DMS53 treated with DMSO at 0.1 percent for 48 hours (cell line): Measurements from ENCODE around the gene MAP4K4.
"Not testable (repeated sequence)": the region's sequence is repeated elsewhere in the genome, so short reads cannot be mapped to it uniquely, and the experiment has no call there.

Source experiments
- DNase-seq: peaks from one replicate; lab custom pipeline; 2025; ENCODE audit not compliant: unreplicated experiment; lab: John Stamatoyannopoulos, UW

The MAP4K4 gene

DNA sequence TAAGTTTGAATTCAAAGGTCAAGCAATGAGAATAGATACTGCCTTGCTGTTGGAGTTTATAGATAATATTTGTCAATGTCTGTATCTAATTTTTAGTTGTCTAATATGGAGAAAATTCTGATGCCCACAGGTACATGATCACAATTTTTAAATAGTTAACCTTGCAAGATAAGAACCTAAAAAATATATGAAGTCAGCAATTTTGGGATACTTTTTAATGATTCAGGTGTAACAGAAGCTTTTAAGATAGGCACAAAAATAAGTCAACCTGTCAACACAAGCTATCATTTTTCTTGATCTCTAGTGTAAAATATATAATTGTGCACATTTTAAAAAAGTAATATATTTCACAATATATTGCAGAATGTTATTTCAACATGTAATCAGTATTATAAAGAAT, 201.8 kb downstream of the MAP4K4 start:
- DNase-seq, result no peak

DNA sequence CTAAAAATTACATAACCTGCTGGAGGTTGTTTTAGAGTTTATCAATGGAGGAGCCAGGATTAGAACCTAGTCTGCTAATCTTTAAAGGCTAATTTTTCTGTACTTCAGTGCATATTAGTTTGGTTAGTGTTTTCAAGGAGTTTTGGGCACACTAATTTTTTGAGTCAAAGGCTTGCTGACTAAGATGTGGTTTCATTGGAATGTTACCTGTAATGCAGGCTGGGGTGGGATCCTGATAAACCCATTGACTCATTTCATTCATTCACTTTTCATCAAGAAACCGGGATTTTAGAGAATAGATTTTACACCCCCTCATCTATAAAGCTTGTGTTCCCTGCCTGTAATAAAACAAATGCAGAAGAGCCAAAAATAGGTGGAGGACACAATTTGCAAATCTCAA, 202.4 kb downstream of the MAP4K4 start:
- DNase-seq, result no peak

DNA sequence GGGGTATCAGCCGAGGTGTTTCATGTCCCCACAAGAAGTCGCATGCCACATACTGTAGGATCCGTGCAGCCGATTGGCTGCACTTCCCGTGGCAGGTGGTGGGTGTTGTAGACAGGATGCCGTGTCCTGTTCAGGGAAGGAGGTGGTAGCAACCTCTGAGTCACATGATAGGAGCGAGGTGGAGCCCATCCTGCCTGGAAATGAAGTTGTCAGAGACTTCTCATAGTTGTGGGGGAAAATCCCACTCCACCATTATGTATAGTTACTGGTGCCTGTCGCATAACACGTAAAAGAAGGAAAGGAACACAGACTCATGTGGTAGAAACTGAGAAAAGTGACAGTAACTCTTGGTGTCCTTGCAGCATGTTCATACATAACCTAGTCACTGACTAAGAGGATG, 202.9 kb downstream of the MAP4K4 start:
- DNase-seq, result no peak

DNA sequence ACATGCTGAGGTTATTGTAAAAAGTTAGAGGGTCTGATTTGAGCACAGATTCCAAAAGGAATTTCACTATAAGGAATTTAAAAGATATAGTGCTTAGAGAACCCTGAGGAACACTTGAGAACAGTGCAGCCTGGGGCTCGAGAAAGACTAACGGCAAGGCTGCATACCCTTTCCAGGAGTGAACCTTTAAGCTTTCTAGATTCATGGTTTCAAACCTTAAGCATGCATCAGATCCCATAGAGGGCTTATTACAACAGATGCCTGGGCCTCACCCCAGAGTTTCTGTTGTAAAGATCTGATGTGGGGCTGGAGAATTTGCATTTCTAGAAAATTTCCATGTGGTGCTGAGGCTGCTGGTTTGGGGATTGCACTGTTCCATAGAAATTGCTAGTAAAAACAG, 203.7 kb downstream of the MAP4K4 start:
- DNase-seq, result no peak

DNA sequence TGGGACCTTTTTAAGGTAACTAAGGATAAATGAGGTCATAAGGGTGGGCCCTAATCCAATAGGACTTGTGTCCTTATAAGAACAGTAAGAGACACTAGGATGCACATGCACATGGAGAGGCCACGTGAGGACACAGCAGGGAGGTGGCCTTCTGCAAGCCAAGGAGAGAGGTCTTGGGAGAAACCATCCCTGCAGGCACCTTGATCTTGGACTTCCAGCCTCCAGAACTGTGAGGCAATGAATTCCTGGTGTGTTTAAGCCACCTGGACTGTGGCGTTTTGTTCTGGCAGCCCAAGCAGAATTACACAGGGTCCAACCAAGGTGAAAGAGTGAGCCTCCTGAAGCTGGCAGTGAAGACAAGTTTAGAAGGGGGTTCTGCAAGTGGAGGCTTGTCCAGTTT, 204.7 kb downstream of the MAP4K4 start:
- no peak for DNase-seq

DNA sequence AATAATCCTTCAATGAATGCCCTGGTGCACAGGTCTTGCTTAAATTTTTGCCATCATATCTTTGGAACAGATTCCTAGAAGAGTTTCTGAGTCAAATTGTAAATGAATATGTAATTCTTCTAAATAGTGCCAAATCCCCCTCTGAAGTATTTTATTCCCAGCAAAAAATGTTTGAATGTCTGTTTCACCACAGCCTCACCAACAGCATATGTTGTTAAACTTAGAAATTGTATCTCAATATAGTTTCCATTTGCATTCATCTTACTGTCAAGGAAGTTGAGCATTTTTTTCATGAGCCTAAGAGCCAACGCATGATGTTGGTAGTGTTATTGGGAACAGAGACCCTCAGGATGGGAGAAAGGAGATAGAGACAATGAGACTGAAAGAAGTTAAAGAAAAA, 207.4 kb downstream of the MAP4K4 start:
- DNase-seq, result no peak

DNA sequence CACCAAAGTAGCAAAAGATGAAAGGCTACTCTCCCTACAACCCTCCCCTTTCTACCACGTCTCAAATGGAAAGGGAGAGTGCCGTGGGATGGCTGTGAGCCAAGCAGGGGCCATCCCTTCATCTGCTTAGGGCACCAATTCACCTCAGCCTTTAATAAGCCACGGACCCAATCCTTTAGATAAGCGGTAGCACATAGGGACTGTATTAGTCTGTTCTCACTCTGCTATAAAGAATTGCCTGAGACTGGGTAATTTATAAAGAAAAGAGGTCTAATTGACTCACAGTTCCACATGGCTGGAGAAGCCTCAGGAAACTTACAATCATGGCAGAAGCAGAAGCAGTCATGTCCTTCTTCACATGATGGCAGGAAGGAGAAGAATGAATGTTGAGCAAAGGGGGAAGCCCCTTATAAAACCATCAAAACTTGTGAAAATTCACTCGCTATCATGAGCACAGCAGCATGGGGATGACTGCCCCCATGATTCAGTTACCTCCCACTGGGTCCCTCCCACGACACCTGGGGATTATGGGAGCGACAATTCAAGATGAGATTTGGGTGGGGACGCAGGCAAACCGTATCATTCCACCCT, 208.3 kb downstream of the MAP4K4 start:
- no peak for DNase-seq

DNA sequence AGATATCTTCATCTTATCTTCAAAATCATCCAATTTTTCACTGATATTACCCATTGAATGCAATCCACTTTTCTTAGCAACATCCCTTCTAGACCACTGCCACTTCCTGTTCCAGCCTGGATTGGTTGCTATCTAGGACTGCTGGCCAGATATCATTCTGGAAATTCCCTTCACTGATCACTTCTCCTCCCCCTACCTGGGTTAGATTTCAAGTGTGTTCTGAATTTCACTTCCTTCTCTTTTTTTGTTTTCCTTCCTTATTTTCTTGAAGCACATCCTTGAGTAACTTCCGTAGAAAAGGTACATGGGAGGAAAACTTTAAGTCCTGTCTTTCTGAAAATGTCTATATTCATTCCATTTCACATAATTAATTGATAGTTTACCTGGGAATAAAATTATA, 212.3 kb downstream of the MAP4K4 start:
- no peak for DNase-seq

DNA sequence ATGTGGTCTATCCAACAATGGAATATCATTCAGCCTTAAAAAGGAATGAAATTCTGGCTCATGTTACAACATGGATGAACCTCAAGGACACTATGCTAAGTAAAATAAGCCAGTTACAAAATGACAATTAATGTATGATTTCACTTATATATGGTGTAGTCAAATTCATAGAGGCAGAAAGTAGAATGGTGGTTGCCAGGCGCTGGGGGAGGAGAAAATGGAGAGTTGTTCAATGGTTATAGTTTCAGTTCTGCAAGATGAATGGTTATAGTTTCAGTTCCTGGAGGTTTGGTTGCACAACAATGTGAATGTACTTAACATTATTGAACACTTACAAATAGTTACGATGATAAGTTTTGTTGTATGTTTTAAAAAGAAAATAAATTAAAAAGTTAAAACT, 215.0 kb downstream of the MAP4K4 start:
- DNase-seq, result no peak

DNA sequence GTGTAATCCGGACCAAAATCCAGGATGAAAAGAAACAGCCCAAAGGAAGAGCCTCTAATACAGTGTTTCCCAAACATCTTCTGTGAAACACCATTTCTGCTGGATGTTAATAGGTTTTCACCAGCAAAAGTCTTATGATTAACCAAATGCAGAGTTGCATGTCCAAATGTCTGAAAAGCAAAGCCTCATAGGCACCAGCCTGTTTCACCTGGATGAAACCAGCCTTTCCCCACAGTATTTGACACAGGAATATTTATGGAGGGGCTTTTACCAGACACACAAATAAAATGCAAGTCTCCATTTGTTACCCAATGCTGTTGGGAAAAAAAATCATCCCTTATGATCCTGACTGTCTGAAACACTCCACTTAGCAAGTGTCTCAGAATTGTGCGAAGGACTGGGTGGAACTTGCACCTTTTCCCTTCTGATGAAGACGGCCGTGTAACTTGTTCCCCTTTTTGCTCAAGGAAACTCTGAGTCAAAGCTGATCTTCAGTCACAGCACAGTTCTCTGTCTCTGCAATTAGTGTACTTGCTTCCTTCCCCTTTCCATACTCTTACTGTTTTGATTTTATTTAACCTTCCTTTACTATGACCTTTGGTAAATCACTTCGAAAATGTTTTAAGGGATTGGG, 223.9 kb downstream of the MAP4K4 start:
- no peak for DNase-seq

DNA sequence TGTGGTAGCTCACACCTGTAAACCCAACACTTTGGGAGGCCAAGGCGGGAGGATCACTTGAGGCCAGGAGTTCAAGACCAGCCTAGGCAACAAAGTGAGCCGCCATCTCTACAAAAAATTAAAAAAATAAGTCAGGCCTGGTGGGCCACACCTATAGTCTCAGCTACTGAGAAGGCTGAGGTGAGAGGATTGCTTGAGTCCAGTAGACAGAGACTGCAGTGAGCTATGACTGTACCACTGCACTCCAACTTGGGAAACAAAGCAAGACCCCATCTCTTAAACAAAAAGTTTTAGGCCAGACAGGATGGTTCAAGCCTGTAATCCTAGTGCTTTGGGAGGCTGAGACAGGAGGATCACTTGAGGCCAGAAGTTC, 224.4 kb downstream of the MAP4K4 start:
- DNase-seq, result no peak

DNA sequence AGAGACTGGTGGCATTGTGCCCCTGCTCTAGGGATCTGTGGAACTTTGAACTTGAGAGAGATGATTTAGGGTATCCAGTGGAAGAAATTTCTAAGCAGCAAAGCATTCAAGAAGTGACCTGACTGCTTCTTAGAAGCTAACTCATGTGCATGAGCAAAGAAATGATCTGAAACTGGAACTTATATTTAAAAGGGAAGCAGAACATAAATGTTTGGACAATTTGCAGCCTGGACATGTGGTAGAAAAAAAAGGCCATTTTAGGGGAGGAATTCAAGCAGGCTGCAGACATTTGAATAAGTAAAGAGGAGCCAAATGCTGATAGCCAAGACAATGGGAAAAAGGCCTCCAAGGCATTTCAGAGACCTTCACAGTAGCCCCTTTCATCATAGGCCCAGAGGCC, 226.8 kb downstream of the MAP4K4 start:
- DNase-seq, result not testable (repeated sequence)

DNA sequence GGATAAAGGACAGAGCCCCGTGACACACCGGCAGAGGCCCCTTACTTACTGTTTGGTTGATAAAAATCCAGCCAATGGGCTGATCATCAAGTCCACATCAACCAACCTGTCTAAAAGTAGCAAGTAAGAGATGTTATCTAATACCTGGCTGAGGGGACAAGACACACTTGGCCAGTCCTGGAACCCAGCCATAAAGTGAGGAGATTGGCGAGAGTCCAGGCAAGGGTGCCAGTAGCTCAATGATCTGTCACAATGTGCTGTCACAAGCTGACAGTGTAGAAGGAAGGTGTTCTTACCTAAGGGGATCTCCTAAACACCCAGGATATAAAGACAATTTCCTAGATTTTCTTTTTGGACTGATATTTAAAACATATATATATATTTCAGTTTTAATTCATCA, 232.5 kb downstream of the MAP4K4 start:
- DNase-seq, result no peak

DNA sequence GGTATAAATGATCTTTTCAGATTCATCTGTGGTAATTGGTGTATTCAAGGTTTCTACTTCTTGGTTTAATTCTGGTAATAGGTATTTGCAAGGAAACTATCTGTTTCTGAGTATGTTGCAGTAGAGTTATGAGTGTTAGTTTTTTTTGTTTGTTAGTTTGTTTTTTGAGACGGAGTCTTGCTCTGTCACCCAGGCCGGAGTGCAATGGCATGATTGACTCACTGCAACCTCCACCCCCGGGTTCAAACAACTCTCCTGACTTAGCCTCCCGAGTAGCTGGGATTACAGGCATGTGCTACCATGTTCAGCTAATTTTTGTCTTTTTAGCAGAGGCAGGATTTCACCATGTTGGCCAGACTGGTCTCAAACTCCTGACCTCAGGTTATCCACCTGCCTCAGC, 233.3 kb downstream of the MAP4K4 start:
- DNase-seq, result no peak

DNA sequence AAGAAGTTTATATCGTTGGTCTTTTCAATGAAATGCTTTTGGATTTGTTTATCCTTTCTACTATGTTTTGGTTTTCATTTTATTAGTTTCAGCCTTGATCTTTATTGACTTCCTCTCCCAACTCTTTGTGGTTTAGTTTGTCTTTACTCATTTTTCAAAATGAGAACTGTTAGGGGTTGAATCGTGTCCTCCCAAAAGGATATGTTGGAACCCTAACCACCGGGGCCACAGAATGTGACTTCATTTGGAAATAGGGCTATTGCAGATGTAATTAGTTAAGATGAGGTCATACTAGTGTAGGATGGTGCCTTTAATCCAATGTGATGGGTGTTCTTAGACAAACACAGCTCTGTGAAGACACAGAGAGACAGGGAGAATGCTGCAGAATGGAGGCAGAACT, 233.9 kb downstream of the MAP4K4 start:
- DNase-seq, result no peak

DNA sequence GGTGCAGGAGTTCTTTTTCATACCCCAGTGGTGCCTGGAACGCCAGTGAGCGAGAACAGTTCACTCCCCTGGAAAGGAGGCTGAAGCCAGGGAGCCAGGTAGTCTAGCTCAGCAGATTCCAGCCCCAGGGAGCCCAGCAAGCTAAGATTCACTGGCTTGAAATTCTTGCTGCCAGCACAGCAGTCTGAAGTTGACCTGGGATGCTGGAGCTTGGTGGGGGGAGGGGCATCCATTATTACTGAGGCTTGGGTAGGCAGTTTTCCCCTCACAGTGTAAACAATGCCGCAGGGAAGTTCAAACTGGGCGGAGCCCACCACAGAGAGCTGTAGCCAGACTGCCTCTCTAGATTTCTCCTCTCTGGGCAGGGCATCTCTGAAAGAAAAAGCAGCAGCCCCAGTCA, 238.3 kb downstream of the MAP4K4 start:
- not testable (repeated sequence) for DNase-seq

DNA sequence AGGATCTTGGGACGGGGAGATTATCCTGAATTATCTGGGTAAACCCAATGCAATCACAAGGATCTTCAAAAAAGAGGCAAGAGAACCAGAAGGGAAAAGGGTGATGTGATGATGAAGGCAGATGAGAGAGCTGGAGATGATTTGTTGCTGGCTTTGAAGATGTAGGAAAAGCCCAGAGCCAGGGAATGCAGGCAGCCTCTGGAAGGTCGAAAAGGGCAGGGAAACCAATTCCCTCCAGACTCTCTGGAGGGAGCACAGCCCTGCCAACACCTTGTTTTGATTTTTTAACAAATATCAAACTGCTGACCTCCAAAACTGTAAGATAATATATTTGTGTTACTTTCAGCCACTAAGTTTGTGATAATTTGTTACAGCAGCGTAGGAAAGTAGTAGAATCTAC, 245.3 kb downstream of the MAP4K4 start:
- no peak for DNase-seq
